Measurements from ENCODE around the gene MGMT.

The MGMT gene

GRCh38 chr10:129541748-129542487 is 74.9 kb downstream of the MGMT start:
- no peaks in the 10 kb centered on the region for H3K9me3 ChIP-seq (ENCODE audit: insufficient read depth, low read length, severe bottlenecking)
- H3K9ac ChIP-seq (ENCODE audit: low read depth, low read length): no peak overlapping the region
- no peak overlapping the region for H2AFZ ChIP-seq (ENCODE audit: low read depth, low read length)
- H3K27ac ChIP-seq (ENCODE audit: low read length): no peak overlapping the region
- no peak overlapping the region for H3K4me3 ChIP-seq (ENCODE audit: low read depth in 1 of 2, low read length in 2 of 2)
- H3K4me2 ChIP-seq (ENCODE audit: insufficient read depth, low read length): no peak overlapping the region
- peaks cover 7% of the 10 kb centered on the region for H4K20me1 ChIP-seq (ENCODE audit: insufficient read depth, low read length)
- peaks cover 8% of the 10 kb centered on the region; the same call in 1 of the 2 replicates for H3K36me3 ChIP-seq (ENCODE audit: insufficient read depth, low read length)
- no peaks in the 10 kb centered on the region; the same call in 1 of the 2 replicates for H3K79me2 ChIP-seq (ENCODE audit: insufficient read depth, low read length)
- ATAC-seq (ENCODE audit: insufficient read depth, low read depth): no peak
- no peak for DNase-seq
- H3K4me1 ChIP-seq (ENCODE audit: insufficient read depth, low read length): no peaks in the 10 kb centered on the region
- H3K27me3 ChIP-seq (ENCODE audit: insufficient read depth, low read length, poor library complexity): no peaks in the 10 kb centered on the region
- TF ChIP-seq, protein P1, sequence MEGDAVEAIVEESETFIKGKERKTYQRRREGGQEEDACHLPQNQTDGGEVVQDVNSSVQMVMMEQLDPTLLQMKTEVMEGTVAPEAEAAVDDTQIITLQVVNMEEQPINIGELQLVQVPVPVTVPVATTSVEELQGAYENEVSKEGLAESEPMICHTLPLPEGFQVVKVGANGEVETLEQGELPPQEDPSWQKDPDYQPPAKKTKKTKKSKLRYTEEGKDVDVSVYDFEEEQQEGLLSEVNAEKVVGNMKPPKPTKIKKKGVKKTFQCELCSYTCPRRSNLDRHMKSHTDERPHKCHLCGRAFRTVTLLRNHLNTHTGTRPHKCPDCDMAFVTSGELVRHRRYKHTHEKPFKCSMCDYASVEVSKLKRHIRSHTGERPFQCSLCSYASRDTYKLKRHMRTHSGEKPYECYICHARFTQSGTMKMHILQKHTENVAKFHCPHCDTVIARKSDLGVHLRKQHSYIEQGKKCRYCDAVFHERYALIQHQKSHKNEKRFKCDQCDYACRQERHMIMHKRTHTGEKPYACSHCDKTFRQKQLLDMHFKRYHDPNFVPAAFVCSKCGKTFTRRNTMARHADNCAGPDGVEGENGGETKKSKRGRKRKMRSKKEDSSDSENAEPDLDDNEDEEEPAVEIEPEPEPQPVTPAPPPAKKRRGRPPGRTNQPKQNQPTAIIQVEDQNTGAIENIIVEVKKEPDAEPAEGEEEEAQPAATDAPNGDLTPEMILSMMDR (IDR thresholded peaks at IDR 0.05; ENCODE audit: borderline replicate concordance, extremely low read depth, low read length, poor library complexity, severe bottlenecking): no peak
- no peak for TF ChIP-seq EZH2 (IDR thresholded peaks at IDR 0.05; ENCODE audit: borderline replicate concordance, low read depth, low read length, severe bottlenecking)

GRCh38 chr10:129542589-129542988 is 75.5 kb downstream of the MGMT start:
- Histone ChIP-seq H4K20me1 (ENCODE audit: insufficient read depth, low read length) (peaks cover 7% of the 10 kb centered on the region), H3K79me2 (ENCODE audit: insufficient read depth, low read length) (no peaks in the 10 kb centered on the region; the same call in 1 of the 2 replicates), H3K9ac (ENCODE audit: low read depth, low read length) (no peak overlapping the region), H2AFZ (ENCODE audit: low read depth, low read length) (no peak overlapping the region), H3K36me3 (ENCODE audit: insufficient read depth, low read length) (peaks cover 8% of the 10 kb centered on the region; the same call in 1 of the 2 replicates), H3K4me3 (ENCODE audit: low read depth in 1 of 2, low read length in 2 of 2) (no peak overlapping the region), H3K4me1 (ENCODE audit: insufficient read depth, low read length) (no peaks in the 10 kb centered on the region), H3K4me2 (ENCODE audit: insufficient read depth, low read length) (no peak overlapping the region), H3K27ac (ENCODE audit: low read length) (no peak overlapping the region), H3K9me3 (ENCODE audit: insufficient read depth, low read length, severe bottlenecking) (no peaks in the 10 kb centered on the region), H3K27me3 (ENCODE audit: insufficient read depth, low read length, poor library complexity) (no peaks in the 10 kb centered on the region)
- ATAC-seq (ENCODE audit: insufficient read depth, low read depth) (no peak), DNase-seq (no peak)
- TF ChIP-seq EZH2 (IDR thresholded peaks at IDR 0.05; ENCODE audit: borderline replicate concordance, low read depth, low read length, severe bottlenecking): no peak
- TF ChIP-seq, protein P1 (IDR thresholded peaks at IDR 0.05; ENCODE audit: borderline replicate concordance, extremely low read depth, low read length, poor library complexity, severe bottlenecking): no peak

GRCh38 chr10:129544205-129545202 is 77.5 kb downstream of the MGMT start:
- Histone ChIP-seq H3K4me2 (ENCODE audit: insufficient read depth, low read length) (no peak overlapping the region), H4K20me1 (ENCODE audit: insufficient read depth, low read length) (peaks cover 7% of the 10 kb centered on the region), H3K36me3 (ENCODE audit: insufficient read depth, low read length) (peaks cover 8% of the 10 kb centered on the region; the same call in 1 of the 2 replicates), H3K9ac (ENCODE audit: low read depth, low read length) (no peak overlapping the region), H3K4me3 (ENCODE audit: low read depth in 1 of 2, low read length in 2 of 2) (no peak overlapping the region), H3K9me3 (ENCODE audit: insufficient read depth, low read length, severe bottlenecking) (no peaks in the 10 kb centered on the region), H3K4me1 (ENCODE audit: insufficient read depth, low read length) (no peaks in the 10 kb centered on the region), H3K79me2 (ENCODE audit: insufficient read depth, low read length) (no peaks in the 10 kb centered on the region; the same call in 1 of the 2 replicates), H3K27ac (ENCODE audit: low read length) (no peak overlapping the region), H2AFZ (ENCODE audit: low read depth, low read length) (no peak overlapping the region), H3K27me3 (ENCODE audit: insufficient read depth, low read length, poor library complexity) (no peaks in the 10 kb centered on the region)
- TF ChIP-seq, protein P1 (IDR thresholded peaks at IDR 0.05; ENCODE audit: borderline replicate concordance, extremely low read depth, low read length, poor library complexity, severe bottlenecking): no peak
- no peak for TF ChIP-seq EZH2 (IDR thresholded peaks at IDR 0.05; ENCODE audit: borderline replicate concordance, low read depth, low read length, severe bottlenecking)
- ATAC-seq (ENCODE audit: insufficient read depth, low read depth) (no peak), DNase-seq (no peak)
